Endothelial cell of umbilical vein (primary cell): ENCODE data around the gene GM2A. TPM values are rescaled to one million over a fixed set of nuclear protein-coding genes. Genes with fewer than 3 reads are reported as not detected.

Experiments used
- BruUV-seq: library from RNA; stranded (reverse); fragments of 400-500 nt; replicated peaks from 2 replicates; lab custom pipeline; 2021; lab: Mats Ljungman, UMichigan
- CTCF ChIA-PET: fragments of 300-600, 350-600 bp; sonication (Branson Sonifier 250); formaldehyde crosslinking; loops from one replicate; lab custom pipeline; 2021; ENCODE audit warnings: antibody characterized with exemption, inconsistent platforms; lab: Charles Lee
- POLR2A ChIA-PET: fragments of 300-600, 350-600 bp; sonication (Branson Sonifier 250); formaldehyde crosslinking; loops from one replicate; lab custom pipeline; 2021; ENCODE audit warnings: antibody characterized with exemption, inconsistent platforms; lab: Charles Lee
- DNase-seq: peaks from one replicate; pipeline ENCODE4 v3.0.0-alpha.2; 2011; ENCODE audit warnings: low read depth, low spot score
- FAIRE-seq: peaks from 2 replicates; lab custom pipeline; 2011; peaks lifted over from hg19 to GRCh38; lab: Jason Lieb, UNC
- H2AFZ ChIP-seq: 2 replicates; pipeline ENCODE4 v1.6.0; 2012; ENCODE audit warnings: low read depth, low read length, control low read depth, inconsistent platforms
- H3K27ac ChIP-seq: 2 replicates; pipeline ENCODE4 v1.5.1; 2011; ENCODE audit warnings: low read depth, mild to moderate bottlenecking, control low read depth, low read length, moderate library complexity; ENCODE audit not compliant: insufficient read depth
- H3K27me3 ChIP-seq, 2 experiments: 2 replicates each; pipeline versions ENCODE4 v1.6.0 to v1.6.1; 2011; ENCODE audit warnings: low read length in 2 of 2, mixed read lengths in 1 of 2; ENCODE audit not compliant: control insufficient read depth in 2 of 2, insufficient read depth in 2 of 2
- H3K36me3 ChIP-seq, 2 experiments: 2 replicates in 1 of 2; 3 replicates in 1 of 2; pipeline ENCODE4 v1.5.1; 2011; ENCODE audit warnings: low read length in 2 of 2, mild to moderate bottlenecking in 1 of 2, moderate library complexity in 1 of 2; ENCODE audit not compliant: control insufficient read depth in 2 of 2, insufficient read depth in 2 of 2; ENCODE audit errors: extremely low read depth in 1 of 2
- H3K4me1 ChIP-seq: 3 replicates; pipeline ENCODE4 v1.5.1; 2011; ENCODE audit warnings: mild to moderate bottlenecking, low read length; ENCODE audit not compliant: control insufficient read depth, insufficient read depth; ENCODE audit errors: extremely low read depth
- H3K4me2 ChIP-seq: 2 replicates; pipeline ENCODE4 v1.6.1; 2011; ENCODE audit warnings: low read length, control low read depth, mixed read lengths; ENCODE audit not compliant: insufficient read depth
- H3K4me3 ChIP-seq, 3 experiments: fragments of 200-600 bp in 1 of 3; sonication (generic), shearing (Covaris generic) in 1 of 3; replicated peaks in 1 of 3; 2 replicates each; pipeline ENCODE4 v1.5.1; 2011 to 2016; ENCODE audit warnings: control low read depth in 3 of 3, low read length in 3 of 3, mild to moderate bottlenecking in 2 of 3, inconsistent platforms in 1 of 3, low read depth in 1 of 3, moderate library complexity in 1 of 3; ENCODE audit not compliant: insufficient read depth in 1 of 3
- H3K79me2 ChIP-seq: 2 replicates; pipeline ENCODE4 v1.6.0; 2012; ENCODE audit warnings: low read length, inconsistent platforms; ENCODE audit not compliant: control insufficient read depth, insufficient read depth
- H3K9ac ChIP-seq: replicated peaks from 2 replicates; pipeline ENCODE3; 2011; ENCODE audit warnings: low read length, control low read depth; ENCODE audit not compliant: insufficient read depth; ENCODE audit errors: extremely low read depth
- H3K9me1 ChIP-seq: replicated peaks from 3 replicates; pipeline ENCODE4 v1.6.0; 2011; ENCODE audit warnings: mild to moderate bottlenecking, low read length; ENCODE audit not compliant: control insufficient read depth, insufficient read depth; ENCODE audit errors: extremely low read depth
- H3K9me3 ChIP-seq: replicated peaks from 2 replicates; pipeline ENCODE4 v1.5.1; 2012; ENCODE audit warnings: low read length, inconsistent platforms; ENCODE audit not compliant: control insufficient read depth, insufficient read depth
- H4K20me1 ChIP-seq: replicated peaks from 2 replicates; pipeline ENCODE3; 2011; ENCODE audit warnings: mild to moderate bottlenecking, low read length; ENCODE audit not compliant: control insufficient read depth, insufficient read depth; ENCODE audit errors: extremely low read depth
- CTCF ChIP-seq, 2 donors: IDR thresholded peaks; 1 replicate in 1 of 2; 2 replicates in 1 of 2; pipeline ENCODE4 v1.5.1; 2011; ENCODE audit warnings: low read length in 2 of 2, mild to moderate bottlenecking in 2 of 2, moderate library complexity in 2 of 2, control low read depth in 1 of 2, inconsistent platforms in 1 of 2, low read depth in 1 of 2; ENCODE audit not compliant: insufficient read depth in 1 of 2; ENCODE audit errors: extremely low read depth in 1 of 2
- EZH2 ChIP-seq: IDR thresholded peaks from 2 replicates; pipeline ENCODE4 v1.6.1; 2012; ENCODE audit warnings: borderline replicate concordance, low read depth, mild to moderate bottlenecking, moderate library complexity, low read length, inconsistent platforms; ENCODE audit not compliant: severe bottlenecking
- FOS ChIP-seq: IDR thresholded peaks from 2 replicates; pipeline ENCODE4 v1.6.1; 2011; ENCODE audit warnings: mild to moderate bottlenecking, low read length, moderate library complexity, borderline replicate concordance; ENCODE audit not compliant: insufficient read depth
- GATA2 ChIP-seq: IDR thresholded peaks from 2 replicates; pipeline ENCODE4 v1.7.0; 2011; ENCODE audit warnings: low read depth, mild to moderate bottlenecking, moderate library complexity, mixed read lengths, low read length; ENCODE audit not compliant: insufficient read length, insufficient read depth
- JUN ChIP-seq: IDR thresholded peaks from 2 replicates; pipeline ENCODE4 v1.6.1; 2011; ENCODE audit warnings: borderline replicate concordance, low read depth; ENCODE audit not compliant: insufficient read length, insufficient read depth
- MAX ChIP-seq: IDR thresholded peaks from 2 replicates; pipeline ENCODE4 v1.6.1; 2011; ENCODE audit not compliant: insufficient read depth, insufficient read length
- MYC ChIP-seq: IDR thresholded peaks from one replicate; pipeline ENCODE4 v1.6.1; 2011; ENCODE audit warnings: mild to moderate bottlenecking, low read depth, low read length
- POLR2A ChIP-seq: IDR thresholded peaks from 2 replicates; pipeline ENCODE4 v1.6.1; 2012; ENCODE audit warnings: low read depth, mild to moderate bottlenecking, control low read depth, low read length
- POLR2AphosphoS5 ChIP-seq: IDR thresholded peaks from 2 replicates; pipeline ENCODE4 v1.6.1; 2012; ENCODE audit warnings: low read depth, mild to moderate bottlenecking, control low read depth, low read length, moderate library complexity; ENCODE audit not compliant: insufficient read depth
- dilution Hi-C: fragments of 300-500 bp; cut with MboI; formaldehyde crosslinking; loops from one replicate; pipeline ENCODE4 v1.15.0; 2019; ENCODE audit warnings: low sequenced_read_pairs; ENCODE audit not compliant: extremely low pct_ligation_motif_present
- intact Hi-C: fragments of 100-400 bp; cut with micrococcal nuclease; formaldehyde crosslinking; loops from one replicate; pipeline ENCODE4 v1.10.0; 2022
- polyA plus RNA-seq, 4 experiments: library from polyadenylated mRNA; depleted of rRNA in 3 of 4; stranded (reverse) in 3 of 4; unstranded in 1 of 4; fragments of >200 nt; gene quantifications; 2 replicates each; pipeline versions ENCODE4 v1.2.1 to v1.2.3, GENCODE V29; 2011 to 2012; ENCODE audit warnings: missing spikeins in 1 of 4
- total RNA-seq: library from RNA; stranded (reverse); gene quantifications from 2 replicates; pipeline ENCODE4 v1.2.3, GENCODE V29; 2021

GM2A gene
- total and polyA plus RNA-seq, 2 donors (not counting 3 experiments of a cell fraction or from before 2014, with no cell fraction given), result 14.0 to 21.2 TPM

- BruUV-seq, result no TSS peak
- Histone ChIP-seq H4K20me1 (no peaks in the 10 kb centered on the region), H3K4me2 (no peak overlapping the region), H2AFZ (no peak overlapping the region), H3K27ac (no peak overlapping the region), H3K9me3 (no peaks in the 10 kb centered on the region), H3K36me3 (peaks cover 0 to 10% of the 10 kb centered on the region in 2 experiments), H3K27me3 (no peaks in the 10 kb centered on the region), H3K9me1 (no peaks in the 10 kb centered on the region), H3K79me2 (no peaks in the 10 kb centered on the region), H3K9ac (no peak overlapping the region), H3K4me1 (peaks cover 5% of the 10 kb centered on the region), H3K4me3 (no peak overlapping the region)
- FAIRE-seq (no peak), DNase-seq (no peak)
- no peak for TF ChIP-seq EZH2
- no peak for TF ChIP-seq MAX
- no peak for TF ChIP-seq CTCF (IDR thresholded peaks at IDR 0.05; ENCODE audit: extremely low read depth in 1 of 2, insufficient read depth in 1 of 2, low read depth in 1 of 2, low read length in 2 of 2)
- no peak for TF ChIP-seq POLR2A
- no peak for TF ChIP-seq GATA2
- no peak for TF ChIP-seq MYC
- TF ChIP-seq POLR2AphosphoS5, result no peak
- no peak for TF ChIP-seq FOS
- TF ChIP-seq JUN, result no peak
- CTCF ChIA-PET, result no interaction called here
- dilution Hi-C loops, result no loop called here
- intact Hi-C loops, result no loop called here
- POLR2A ChIA-PET, result no interaction called here
Observed at GRCh38 chr5:151267491-151268260, 14.7 kb downstream of the GM2A start.
